Measurements from ENCODE around the gene ANKS4B. TPM values are rescaled to one million over a fixed set of nuclear protein-coding genes. Genes with fewer than 3 reads are reported as not detected.

The ANKS4B gene, protein sequence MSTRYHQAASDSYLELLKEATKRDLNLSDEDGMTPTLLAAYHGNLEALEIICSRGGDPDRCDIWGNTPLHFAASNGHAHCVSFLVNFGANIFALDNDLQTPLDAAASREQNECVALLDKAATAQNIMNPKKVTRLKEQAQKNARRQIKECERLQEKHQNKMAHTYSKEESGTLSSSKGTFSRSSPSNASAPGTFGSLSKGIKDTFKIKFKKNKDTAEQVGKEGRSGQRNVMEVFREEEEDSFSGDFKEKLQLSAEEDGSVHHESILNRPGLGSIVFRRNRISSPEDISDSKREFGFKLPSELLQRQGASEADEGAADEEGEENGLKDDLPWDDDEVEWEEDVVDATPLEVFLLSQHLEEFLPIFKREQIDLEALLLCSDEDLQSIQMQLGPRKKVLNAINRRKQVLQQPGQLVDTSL
- total RNA-seq (2014; rRNA removed; shearing (Covaris generic)), result not detected in 2 replicates
- not detected in 2 replicates for polyA plus RNA-seq (2016; fragmentation: Nextera tagmentation; extraction: Ambion mirVana)

DNA sequence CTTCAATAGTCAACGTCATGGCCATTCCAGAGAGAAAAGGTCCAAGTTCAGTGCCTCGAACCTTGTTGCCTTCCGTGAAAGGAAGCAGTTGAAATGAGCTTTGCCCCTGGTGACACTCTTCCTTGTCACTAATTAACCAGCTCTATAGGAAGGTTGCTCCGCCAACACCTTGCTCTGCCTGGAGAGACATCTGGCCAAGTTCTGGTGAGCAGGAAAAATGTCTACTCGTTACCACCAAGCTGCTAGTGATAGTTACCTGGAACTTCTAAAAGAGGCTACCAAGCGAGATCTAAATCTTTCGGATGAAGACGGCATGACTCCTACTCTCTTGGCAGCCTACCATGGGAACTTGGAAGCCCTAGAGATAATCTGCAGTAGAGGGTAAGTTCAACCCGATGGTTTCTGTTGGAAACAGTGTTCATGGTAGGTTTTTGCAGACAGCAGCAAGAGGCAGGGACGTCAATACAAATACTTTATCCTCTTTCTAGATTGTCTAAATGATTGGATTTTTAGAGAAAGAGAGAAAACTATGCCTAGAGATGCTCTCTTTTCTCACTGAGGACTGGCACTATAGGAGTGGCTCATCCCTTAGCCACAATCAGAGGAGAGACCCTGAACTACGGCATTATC is at the start of gene ANKS4B:
Gene ANKS4B, plus strand, starts transcription at position 179 of the 630 bp plus-strand sequence. Its CDS starts 39 bp downstream, at position 218.
- no peak for DNase-seq
- Histone ChIP-seq H3K9me3 (ENCODE audit: low read depth) (no peaks in the 10 kb centered on the region), H3K4me3 (no peak within 1 kb of the TSS), H3K27ac (no peak within 1 kb of the TSS), H3K4me1 (ENCODE audit: insufficient read depth) (no peaks in the 10 kb centered on the region), H3K4me2 (ENCODE audit: unreplicated experiment) (no peak within 1 kb of the TSS), H3K9ac (no peak within 1 kb of the TSS), H3F3A (ENCODE audit: insufficient read depth) (no peaks in the 10 kb centered on the region), H3K79me2 (ENCODE audit: insufficient read depth) (no peaks in the 10 kb centered on the region), H2AFZ (no peak within 1 kb of the TSS), H3K9me2 (ENCODE audit: insufficient read depth) (no peaks in the 10 kb centered on the region), H3K27me3 (replicated peaks; ENCODE audit: insufficient read depth) (peaks cover 3% of the 10 kb centered on the region; the same call in 1 of the 2 replicates), H3K36me3 (ENCODE audit: low read depth) (no peaks in the 10 kb centered on the region), H4K20me1 (ENCODE audit: insufficient read depth) (no peaks in the 10 kb centered on the region)
- WGBS, 2 experiments (ENCODE audit: low coverage in 1 of 2, low lambda C conversion rate in 2 of 2, missing lambda C conversion rate in 2 of 2), result 65 to 70% methylated on average over 11 of the region's 11 CpGs
- in situ Hi-C loops (cut with MboI), result no loop called here
- TF ChIP-seq EZH2phosphoT487 (IDR thresholded peaks at IDR 0.05; ENCODE audit: insufficient read depth, low read depth) (no peak), EZH2 (IDR thresholded peaks at IDR 0.05; ENCODE audit: insufficient read depth, poor library complexity, severe bottlenecking) (no peak)

DNA sequence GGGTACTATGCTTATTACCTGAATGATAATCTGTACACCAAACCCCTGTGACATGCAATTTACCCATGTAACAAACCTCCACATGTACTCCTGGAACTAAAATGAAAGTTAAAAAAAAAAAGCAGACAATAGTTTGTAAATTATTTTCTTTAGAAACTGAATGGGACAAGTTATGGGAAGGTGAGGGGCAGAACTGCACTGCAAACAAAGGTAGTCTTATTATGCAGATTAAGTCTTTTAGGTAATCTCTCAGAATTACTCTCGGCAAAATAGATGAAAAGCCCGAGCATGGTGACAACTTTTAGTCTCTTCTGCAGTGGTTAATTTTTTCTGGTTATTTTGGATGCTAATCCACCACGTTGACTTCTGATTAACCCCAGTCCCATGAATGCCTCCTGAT is 49.5 kb upstream of the ANKS4B start:
- no peaks in the 10 kb centered on the region for H4K20me1 ChIP-seq (ENCODE audit: insufficient read depth)
- H3K36me3 ChIP-seq (ENCODE audit: low read depth), result peaks cover 20% of the 10 kb centered on the region
- H2AFZ ChIP-seq, result no peak overlapping the region
- 65% methylated on average over 3 of the region's 3 CpGs for WGBS, 2 experiments (ENCODE audit: low coverage in 1 of 2, low lambda C conversion rate in 2 of 2, missing lambda C conversion rate in 2 of 2)
- no peaks in the 10 kb centered on the region for H3K9me3 ChIP-seq (ENCODE audit: low read depth)
- in situ Hi-C loops (cut with MboI), result loop anchor here (10.0 to 25.0 kb wide), 2 partner anchors 111 to 1128 kb away; no protein-coding TSS in a partner anchor
- H3K27ac ChIP-seq, result no peak overlapping the region
- peaks cover 4% of the 10 kb centered on the region for H3K4me1 ChIP-seq (ENCODE audit: insufficient read depth)
- no peak for DNase-seq
- H3F3A ChIP-seq (ENCODE audit: insufficient read depth), result no peaks in the 10 kb centered on the region
- H3K4me3 ChIP-seq, result no peak overlapping the region
- TF ChIP-seq EZH2phosphoT487 (IDR thresholded peaks at IDR 0.05; ENCODE audit: insufficient read depth, low read depth) (no peak), EZH2 (IDR thresholded peaks at IDR 0.05; ENCODE audit: insufficient read depth, poor library complexity, severe bottlenecking) (no peak)
- no peak overlapping the region for H3K9ac ChIP-seq
- H3K27me3 ChIP-seq (replicated peaks; ENCODE audit: insufficient read depth), result no peaks in the 10 kb centered on the region
- no peaks in the 10 kb centered on the region for H3K79me2 ChIP-seq (ENCODE audit: insufficient read depth)
- H3K4me2 ChIP-seq (ENCODE audit: unreplicated experiment), result no peak overlapping the region
- H3K9me2 ChIP-seq (ENCODE audit: insufficient read depth), result no peaks in the 10 kb centered on the region

DNA sequence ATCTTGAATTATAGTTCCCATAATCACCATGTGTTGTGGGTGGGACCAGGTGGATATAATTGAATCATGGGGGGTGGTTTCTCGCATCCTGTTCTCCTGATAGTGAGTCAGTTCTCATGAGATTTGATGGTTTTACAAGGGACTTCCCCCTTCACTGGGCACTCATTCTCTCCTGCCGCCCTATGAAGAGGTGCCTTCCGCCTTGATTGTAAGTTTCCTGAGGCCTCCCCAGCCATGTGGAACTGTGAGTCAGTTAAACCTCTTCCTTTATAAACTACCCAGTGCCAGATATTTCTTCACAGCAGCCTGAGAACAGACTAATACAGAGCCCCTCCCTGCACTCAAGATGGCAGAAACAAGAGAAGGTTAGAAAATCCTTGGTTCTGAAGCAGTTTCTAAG is 48.7 kb upstream of the ANKS4B start:
- peak; percentile 30 for DNase-seq
- H3K9me3 ChIP-seq (ENCODE audit: low read depth), result no peaks in the 10 kb centered on the region
- no peak overlapping the region for H3K4me3 ChIP-seq
- H3K36me3 ChIP-seq (ENCODE audit: low read depth), result peaks cover 13% of the 10 kb centered on the region
- in situ Hi-C loops (cut with MboI), result loop anchor here (10.0 to 25.0 kb wide), 2 partner anchors 110 to 1127 kb away; no protein-coding TSS in a partner anchor
- no peaks in the 10 kb centered on the region for H4K20me1 ChIP-seq (ENCODE audit: insufficient read depth)
- H3K4me2 ChIP-seq (ENCODE audit: unreplicated experiment), result no peak overlapping the region
- H3F3A ChIP-seq (ENCODE audit: insufficient read depth), result no peaks in the 10 kb centered on the region
- no peak overlapping the region for H3K27ac ChIP-seq
- no peaks in the 10 kb centered on the region for H3K79me2 ChIP-seq (ENCODE audit: insufficient read depth)
- H3K4me1 ChIP-seq (ENCODE audit: insufficient read depth), result peaks cover 4% of the 10 kb centered on the region
- no peak overlapping the region for H3K9ac ChIP-seq
- H3K9me2 ChIP-seq (ENCODE audit: insufficient read depth), result no peaks in the 10 kb centered on the region
- H2AFZ ChIP-seq, result no peak overlapping the region
- TF ChIP-seq EZH2phosphoT487 (IDR thresholded peaks at IDR 0.05; ENCODE audit: insufficient read depth, low read depth), result no peak
- TF ChIP-seq EZH2 (IDR thresholded peaks at IDR 0.05; ENCODE audit: insufficient read depth, poor library complexity, severe bottlenecking), result no peak
- H3K27me3 ChIP-seq (replicated peaks; ENCODE audit: insufficient read depth), result no peaks in the 10 kb centered on the region
- WGBS, 2 experiments (ENCODE audit: low coverage in 1 of 2, low lambda C conversion rate in 2 of 2, missing lambda C conversion rate in 2 of 2), result 66 to 76% methylated on average over 3 of the region's 3 CpGs

GRCh38 chr16:21185659-21186325 is 47.7 kb upstream of the ANKS4B start:
- H3K27ac ChIP-seq, result no peak overlapping the region
- no peaks in the 10 kb centered on the region for H3K79me2 ChIP-seq (ENCODE audit: insufficient read depth)
- H3K27me3 ChIP-seq (replicated peaks; ENCODE audit: insufficient read depth), result no peaks in the 10 kb centered on the region
- H3K9me3 ChIP-seq (ENCODE audit: low read depth), result no peaks in the 10 kb centered on the region
- no peak overlapping the region for H3K4me3 ChIP-seq
- H3K36me3 ChIP-seq (ENCODE audit: low read depth), result peaks cover 13% of the 10 kb centered on the region; the same call in 1 of the 2 replicates
- H3K9me2 ChIP-seq (ENCODE audit: insufficient read depth), result no peaks in the 10 kb centered on the region
- H3K4me2 ChIP-seq (ENCODE audit: unreplicated experiment), result no peak overlapping the region
- no peaks in the 10 kb centered on the region for H4K20me1 ChIP-seq (ENCODE audit: insufficient read depth)
- H3K9ac ChIP-seq, result no peak overlapping the region
- no peaks in the 10 kb centered on the region for H3F3A ChIP-seq (ENCODE audit: insufficient read depth)
- peaks cover 4% of the 10 kb centered on the region for H3K4me1 ChIP-seq (ENCODE audit: insufficient read depth)
- 84 to 89% methylated on average over 12 of the region's 12 CpGs for WGBS, 2 experiments (ENCODE audit: low coverage in 1 of 2, low lambda C conversion rate in 2 of 2, missing lambda C conversion rate in 2 of 2)
- in situ Hi-C loops (cut with MboI), result loop anchor here (10.0 to 25.0 kb wide), 2 partner anchors 109 to 1127 kb away; no protein-coding TSS in a partner anchor
- no peak for DNase-seq
- TF ChIP-seq EZH2phosphoT487 (IDR thresholded peaks at IDR 0.05; ENCODE audit: insufficient read depth, low read depth) (no peak), EZH2 (IDR thresholded peaks at IDR 0.05; ENCODE audit: insufficient read depth, poor library complexity, severe bottlenecking) (no peak)
- no peak overlapping the region for H2AFZ ChIP-seq
